Stimulated activated CD4-positive, alpha-beta T cell treated with anti-CD3 and anti-CD28 coated beads, Interleukin-4, amount 100 ng/mL, for 48 hours (primary cell): Measurements from ENCODE around the gene RBM45.
"Not testable (repeated sequence)": the region's sequence is repeated elsewhere in the genome, so short reads cannot be mapped to it uniquely, and the experiment has no call there.

Experiments
- DNase-seq, 2 donors: peaks; one replicate each; pipeline ENCODE4 v3.0.0-alpha.2; 2020; ENCODE audit warnings: low read depth in 2 of 2

Gene RBM45

GRCh38 chr2:178112202-178113152, at the start of gene RBM45:
TSS of gene RBM45 (plus strand) at chr2:178112437. CDS start at chr2:178112547, 110 bp downstream.
- peak; percentile 83 for DNase-seq

- no peak for DNase-seq
Measured at GRCh38 chr2:178066324-178066723, 45.9 kb upstream of the RBM45 start.

- DNase-seq: no peak
Measured at GRCh38 chr2:178066890-178067669, 45.2 kb upstream of the RBM45 start.

GRCh38 chr2:178068823-178069454, 43.3 kb upstream of the RBM45 start:
- no peak for DNase-seq

- DNase-seq: no peak
Measured at GRCh38 chr2:178069551-178069950, 42.7 kb upstream of the RBM45 start.

GRCh38 chr2:178070824-178071223, 41.4 kb upstream of the RBM45 start:
- DNase-seq: no peak

- no peak for DNase-seq
Measured at GRCh38 chr2:178072000-178072382, 40.2 kb upstream of the RBM45 start.

- DNase-seq: peak; percentile 33 to 46
Measured at GRCh38 chr2:178072383-178073301, 39.6 kb upstream of the RBM45 start, which contains the start of gene PDE11A. TSS of gene PDE11A (minus strand) at chr2:178072777. CDS start at chr2:178072437, 340 bp downstream.

- DNase-seq: no peak
Measured at GRCh38 chr2:178074123-178075005, 37.9 kb upstream of the RBM45 start.

- no peak for DNase-seq
Measured at GRCh38 chr2:178075006-178075326, 37.3 kb upstream of the RBM45 start.

- DNase-seq: no peak
Measured at GRCh38 chr2:178076130-178076529, 36.1 kb upstream of the RBM45 start.

- not testable (repeated sequence) for DNase-seq
Measured at GRCh38 chr2:178079279-178079678, 33.0 kb upstream of the RBM45 start.

GRCh38 chr2:178082408-178083045, 29.7 kb upstream of the RBM45 start:
- DNase-seq: no peak

GRCh38 chr2:178084273-178084672, 28.0 kb upstream of the RBM45 start:
- no peak for DNase-seq

GRCh38 chr2:178088774-178089270, 23.4 kb upstream of the RBM45 start:
- DNase-seq: no peak

- DNase-seq: no peak
Measured at GRCh38 chr2:178093471-178093870, 18.8 kb upstream of the RBM45 start.

- no peak for DNase-seq
Measured at GRCh38 chr2:178101321-178102079, 10.7 kb upstream of the RBM45 start.

GRCh38 chr2:178105566-178105965, 6.7 kb upstream of the RBM45 start:
- DNase-seq: no peak

GRCh38 chr2:178106053-178106452, 6.2 kb upstream of the RBM45 start:
- DNase-seq: no peak
